HG02981 (cell line): ENCODE results near the gene NSA2.
"Not testable (repeated sequence)": the region's sequence is repeated elsewhere in the genome, so short reads cannot be mapped to it uniquely, and the experiment has no call there.

Experiments used
- ATAC-seq: cut with Tn5 transposase; IDR thresholded peaks from one replicate; pipeline ENCODE4 v1.9.1; 2021; ENCODE audit warnings: mild to moderate bottlenecking, moderate library complexity; ENCODE audit not compliant: unreplicated experiment

NSA2 gene

DNA sequence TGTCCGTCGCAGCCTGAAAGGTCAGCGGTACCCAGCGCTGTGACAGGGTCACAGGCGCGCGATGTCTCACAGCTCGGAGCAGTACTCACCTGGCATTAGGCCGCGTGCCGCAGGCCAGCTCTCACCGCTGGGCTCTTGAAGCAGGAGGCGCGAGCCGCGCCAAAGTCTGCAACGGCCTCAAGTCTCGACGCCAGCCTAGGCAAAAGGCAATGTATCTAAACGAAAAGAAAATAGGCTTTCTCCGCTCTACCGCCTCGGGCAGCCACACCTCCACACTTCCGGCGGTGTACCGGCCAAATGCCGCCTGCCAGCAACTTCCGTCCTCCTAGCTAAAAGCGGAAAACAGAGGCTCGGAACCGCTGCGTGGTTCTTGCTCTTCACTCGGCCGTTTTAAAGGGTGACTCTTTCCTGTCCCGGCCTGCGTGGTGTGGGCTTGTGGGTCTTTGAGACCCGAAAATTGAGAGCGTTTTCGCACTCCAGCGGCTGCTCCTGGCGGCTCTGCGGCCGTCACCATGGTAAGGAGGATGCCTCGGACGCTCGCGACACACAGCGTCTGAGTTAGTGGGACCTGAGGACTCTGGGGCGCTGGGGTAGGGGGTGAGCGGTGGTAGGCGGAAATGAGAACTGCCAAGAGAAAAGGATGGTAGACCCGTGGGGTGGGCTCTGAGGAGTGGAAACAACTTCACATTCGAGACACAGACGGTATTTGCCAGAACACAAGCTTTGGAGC lies at the start of gene NSA2, which contains the start of gene GFM2:
Gene NSA2, plus strand, starts transcription at position 401 of the 730 bp plus-strand sequence. Its CDS starts 112 bp downstream, at position 513.
Gene GFM2, minus strand, starts transcription at position 269 of the 730 bp plus-strand sequence. CDS start 3,375 bp downstream, outside the sequence.
- ATAC-seq, result peak; percentile 86

DNA sequence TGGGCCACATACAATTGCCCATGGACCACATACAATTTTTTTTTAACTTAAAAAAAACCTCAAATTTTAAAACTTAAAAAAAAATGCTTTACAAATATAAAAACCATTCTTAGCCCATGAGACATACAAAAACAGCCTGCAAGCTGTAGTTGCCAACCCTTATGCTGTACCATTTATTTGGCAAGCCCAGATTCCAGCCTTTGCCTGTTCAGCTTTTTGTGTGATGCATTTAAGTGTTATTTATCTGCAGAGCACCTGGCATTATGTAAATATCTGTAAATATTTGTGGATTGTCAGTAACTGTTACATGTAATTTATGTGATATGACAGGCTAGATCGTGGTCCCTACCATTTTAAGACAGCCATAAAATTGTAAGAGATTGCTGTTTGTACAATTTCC lies 49.5 kb upstream of the NSA2 start:
- no peak for ATAC-seq

DNA sequence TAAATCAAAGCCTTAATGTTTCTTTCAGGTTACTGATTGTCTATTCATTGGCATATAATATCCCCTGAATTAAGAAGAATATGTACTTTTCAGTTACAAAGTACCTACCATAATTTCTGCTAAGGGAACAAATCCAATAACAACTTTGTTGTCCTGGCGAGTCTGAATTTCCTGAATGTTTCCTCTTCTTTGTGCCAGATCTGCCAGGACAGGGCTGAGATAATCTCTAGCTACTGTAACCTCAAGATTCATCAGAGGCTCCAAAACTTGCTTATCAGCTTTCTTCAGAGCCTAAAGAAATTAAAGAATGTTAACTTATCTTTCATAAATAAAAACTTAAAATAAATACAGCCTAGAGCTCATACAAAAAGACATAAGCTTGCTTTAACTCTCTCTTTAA lies 44.8 kb upstream of the NSA2 start:
- no peak for ATAC-seq

DNA sequence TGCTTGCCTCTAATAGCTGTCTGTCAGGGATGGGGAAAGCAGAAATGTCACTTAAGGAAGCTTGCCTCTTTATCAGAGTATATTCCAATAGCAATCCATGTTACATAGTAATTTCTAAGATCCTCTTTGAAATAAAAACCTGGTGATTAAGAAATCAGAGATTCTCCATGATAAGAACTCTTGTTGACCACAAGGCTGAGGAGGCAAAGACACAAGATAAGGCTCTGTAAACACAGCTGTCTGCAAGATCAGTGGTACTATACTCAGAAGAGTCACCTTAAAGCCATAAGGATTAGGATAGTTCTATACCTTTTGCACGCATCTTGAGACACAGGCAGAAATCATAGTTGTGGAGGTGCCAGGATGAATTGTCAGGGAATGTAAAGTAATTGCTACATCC lies 41.7 kb upstream of the NSA2 start:
- ATAC-seq, result no peak

DNA sequence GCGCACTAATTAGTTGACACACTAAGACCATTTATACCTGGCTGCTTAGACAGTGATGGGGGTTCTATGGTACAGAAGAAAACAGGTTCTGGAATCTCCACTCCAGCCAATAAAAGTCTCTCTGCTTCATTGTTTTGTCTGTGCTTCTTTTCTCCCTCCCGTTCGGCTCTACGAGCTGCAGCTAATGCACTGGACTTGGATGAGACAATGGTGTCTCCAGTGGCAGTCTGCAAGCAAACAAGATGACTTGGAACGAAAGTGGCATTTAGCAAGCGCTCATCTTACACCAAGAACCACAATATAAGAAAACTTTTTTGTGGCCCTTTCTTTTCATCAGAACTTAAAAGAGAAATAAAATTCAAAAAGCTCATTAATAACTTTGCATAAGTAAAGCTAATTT lies 30.3 kb upstream of the NSA2 start:
- no peak for ATAC-seq

DNA sequence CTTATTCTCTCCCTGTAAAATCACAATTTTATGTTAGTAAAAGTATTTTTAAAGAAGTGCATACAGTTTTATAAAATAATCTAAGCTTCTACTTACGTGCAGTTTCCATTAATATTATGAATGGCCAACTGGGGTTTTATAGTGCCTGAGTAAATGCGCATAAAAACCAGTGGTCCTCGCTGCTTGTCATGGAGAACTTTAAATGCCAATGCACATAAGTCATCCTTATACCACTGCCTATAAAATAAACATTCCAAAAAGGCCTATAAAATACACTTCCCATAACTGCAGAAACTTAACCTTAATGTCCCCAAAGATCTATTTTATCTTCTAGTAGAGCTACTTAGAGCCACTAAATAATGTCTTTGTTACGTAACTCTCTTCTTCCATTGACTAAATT lies 28.6 kb upstream of the NSA2 start:
- no peak for ATAC-seq

DNA sequence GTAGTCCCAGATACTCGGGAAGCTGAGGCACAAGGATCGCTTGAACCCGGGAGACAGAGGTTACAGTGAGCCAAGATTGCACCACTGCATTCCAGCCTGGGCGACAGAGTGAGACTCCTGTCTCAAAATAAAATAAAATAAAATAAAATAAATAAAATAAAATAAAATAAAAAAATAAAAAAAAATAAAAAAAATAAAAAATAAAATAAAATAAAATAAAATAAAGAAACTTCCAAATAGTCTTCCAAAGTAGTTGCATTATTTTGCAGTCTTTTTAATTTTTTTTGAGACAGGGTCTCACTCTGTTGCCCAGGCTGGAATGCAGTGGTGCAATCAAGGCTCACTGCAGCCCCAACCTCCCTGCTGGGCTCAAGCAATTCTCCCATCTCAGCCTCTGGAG lies 18.3 kb upstream of the NSA2 start:
- not testable (repeated sequence) for ATAC-seq

DNA sequence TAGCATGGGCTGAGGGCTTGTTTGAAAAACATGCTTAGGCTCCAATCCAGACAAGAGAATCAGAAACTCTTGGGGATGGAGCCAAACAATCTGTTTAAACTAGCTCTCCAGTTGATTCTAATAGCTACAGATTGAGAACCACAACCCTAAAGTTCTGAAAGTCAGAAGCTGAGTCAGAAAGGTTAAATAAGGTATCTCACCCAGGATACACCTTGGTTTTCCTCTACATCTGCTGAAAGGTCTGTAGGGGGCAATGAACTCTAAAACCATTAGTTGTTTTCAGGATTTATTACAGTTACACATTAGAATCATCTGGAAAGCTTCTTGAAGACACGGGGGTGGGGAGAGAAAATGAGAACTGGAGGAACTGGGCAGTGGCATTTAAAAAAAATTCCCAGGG lies 5.8 kb upstream of the NSA2 start:
- ATAC-seq, result no peak

DNA sequence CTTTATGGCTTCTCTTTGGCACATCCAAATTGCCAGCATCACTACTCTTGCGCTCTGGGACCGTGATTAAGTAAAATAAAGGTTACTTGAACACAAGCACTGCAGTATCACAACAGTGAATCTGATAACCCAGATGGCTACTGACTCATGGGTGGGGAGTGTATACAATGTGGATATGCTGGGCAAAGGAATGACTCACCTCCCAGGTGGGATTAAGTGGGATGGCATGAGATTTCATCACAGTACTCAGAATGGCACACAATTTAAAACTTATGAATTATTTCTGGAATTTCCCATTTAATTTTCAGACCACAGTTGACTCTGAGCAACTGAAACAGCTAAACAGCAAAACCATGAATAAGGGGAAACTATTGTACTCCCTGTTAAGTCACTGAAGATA lies 4.5 kb upstream of the NSA2 start:
- ATAC-seq, result no peak

DNA sequence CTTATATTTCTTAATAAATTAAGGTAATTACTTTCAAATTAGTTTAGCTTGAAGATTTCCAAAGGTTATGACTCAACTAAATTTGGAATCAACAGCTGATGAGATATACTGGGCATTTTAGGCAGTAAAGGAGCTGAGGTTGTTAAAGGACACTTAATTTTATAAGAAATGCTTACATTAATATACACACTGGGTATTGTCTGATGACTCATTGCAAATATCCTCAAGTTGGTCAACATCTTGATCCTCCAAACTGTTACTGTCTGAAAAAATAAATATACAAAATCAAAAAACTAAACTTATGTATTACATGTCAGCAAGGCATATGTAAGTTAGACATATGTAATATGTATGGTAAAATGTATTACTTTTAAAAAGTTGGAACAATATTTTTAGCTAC lies 3.5 kb upstream of the NSA2 start:
- ATAC-seq, result no peak

DNA sequence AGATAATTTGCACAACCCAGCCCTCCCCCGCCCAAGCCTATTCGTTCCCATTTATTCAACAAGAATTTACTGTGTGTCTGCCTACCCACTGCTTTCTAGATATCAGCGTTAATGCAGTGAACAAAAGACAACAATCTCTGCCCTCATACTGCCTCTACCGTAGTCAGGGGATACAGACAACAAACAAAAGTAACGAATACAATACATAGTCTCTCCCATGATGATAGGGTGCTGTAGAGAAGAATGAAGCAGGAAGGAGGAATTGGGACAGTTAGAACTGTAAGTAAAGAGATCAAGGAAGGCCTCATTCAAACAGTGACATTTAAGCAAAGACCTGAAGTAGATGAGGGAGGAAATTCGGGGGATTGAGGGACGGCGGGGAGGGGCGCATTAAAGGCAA lies 1.8 kb upstream of the NSA2 start:
- ATAC-seq, result no peak

DNA sequence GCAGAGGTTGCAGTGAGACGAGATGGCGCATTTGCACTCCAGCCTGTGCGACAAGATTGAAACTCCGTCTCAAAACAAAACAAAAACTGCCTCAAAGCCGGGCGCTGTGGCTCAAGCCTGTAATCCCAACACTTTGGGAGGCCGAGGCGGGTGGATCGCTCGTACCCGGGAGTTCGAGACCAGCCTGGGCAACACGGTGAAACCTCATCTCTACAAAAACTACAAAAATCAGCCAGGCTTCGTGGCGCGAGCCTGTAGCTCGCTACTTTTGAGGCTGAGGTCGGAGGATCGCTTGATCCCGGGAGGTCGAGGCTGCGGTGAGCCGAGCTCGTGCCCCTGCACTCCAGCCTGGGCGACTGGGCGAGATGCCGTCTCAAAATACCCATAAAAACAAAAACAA lies 1.1 kb upstream of the NSA2 start:
- ATAC-seq, result no peak

DNA sequence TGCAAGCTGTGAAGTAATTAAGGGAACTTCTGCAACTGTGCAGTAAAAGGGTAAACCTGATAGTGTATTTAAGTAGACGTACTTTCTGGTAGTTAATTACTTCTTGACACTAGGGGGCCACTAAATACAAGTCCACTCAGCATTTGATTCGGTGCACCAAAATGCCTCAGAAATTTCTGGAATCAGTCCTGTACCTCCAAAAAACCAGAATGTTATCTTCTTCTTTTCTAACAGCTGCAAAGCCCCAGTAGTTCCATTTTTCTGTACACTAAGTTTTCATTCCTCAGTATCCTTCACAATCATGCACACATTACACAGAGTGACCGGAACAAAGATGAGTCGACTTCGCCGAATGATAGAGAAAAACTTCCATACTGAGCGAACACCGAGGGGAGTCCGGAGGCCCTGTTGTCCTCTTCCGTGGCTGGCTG lies 616 bp upstream of the NSA2 start:
- peak; percentile 42 for ATAC-seq

DNA sequence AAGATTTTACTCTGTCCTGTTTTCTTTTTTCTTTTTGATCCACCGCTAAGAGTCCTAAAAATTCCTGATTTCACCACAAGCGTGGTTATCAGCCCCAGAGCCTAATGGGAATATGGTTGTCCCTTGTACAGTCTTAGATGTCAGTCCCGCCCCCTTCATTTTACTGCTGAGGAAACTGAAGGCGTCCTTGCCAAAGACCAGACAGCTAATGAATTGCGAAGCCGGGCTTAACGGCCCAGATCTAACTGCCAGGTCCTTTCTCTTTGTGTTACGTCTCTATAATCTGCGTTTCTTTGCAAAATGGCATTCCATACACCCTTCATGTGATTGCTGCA lies 497 bp downstream of the NSA2 start:
- peak; percentile 14 for ATAC-seq

DNA sequence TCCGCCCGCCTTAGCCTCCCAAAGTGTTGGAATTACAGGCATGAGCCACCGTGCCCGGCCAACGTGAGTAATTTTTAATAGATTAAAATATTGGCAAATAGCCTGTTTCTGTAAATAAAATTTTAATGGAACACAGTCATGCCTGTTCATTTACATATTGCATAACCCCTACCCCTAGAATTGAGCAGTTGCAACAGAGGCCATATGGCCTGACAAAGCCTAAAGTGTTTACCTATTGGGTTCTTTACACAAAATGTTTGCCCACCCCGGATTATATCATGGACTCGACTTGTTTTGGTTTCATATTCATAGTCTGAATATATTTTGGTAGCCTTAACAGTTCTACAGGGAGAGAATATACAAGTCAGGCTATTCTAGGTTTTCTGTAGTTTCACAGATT lies 5.3 kb downstream of the NSA2 start:
- ATAC-seq, result no peak

DNA sequence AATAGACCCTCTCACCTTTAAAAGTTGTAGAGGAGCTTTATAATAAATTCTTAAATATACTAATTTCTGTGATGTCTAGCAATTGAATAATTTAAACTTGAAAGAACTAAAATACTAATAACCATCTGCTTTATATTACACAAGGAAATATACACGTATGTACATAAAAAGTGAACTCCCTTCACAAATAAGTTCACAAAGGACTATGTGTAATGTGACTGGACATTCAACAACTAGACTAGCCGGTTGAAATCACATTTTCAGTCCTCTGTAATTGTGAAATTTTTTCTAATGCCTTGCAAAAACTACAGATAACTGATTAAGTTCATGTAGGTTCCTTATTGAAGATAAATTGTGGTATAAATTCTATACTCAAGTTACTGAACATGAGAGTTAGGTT lies 11.6 kb downstream of the NSA2 start:
- no peak for ATAC-seq

DNA sequence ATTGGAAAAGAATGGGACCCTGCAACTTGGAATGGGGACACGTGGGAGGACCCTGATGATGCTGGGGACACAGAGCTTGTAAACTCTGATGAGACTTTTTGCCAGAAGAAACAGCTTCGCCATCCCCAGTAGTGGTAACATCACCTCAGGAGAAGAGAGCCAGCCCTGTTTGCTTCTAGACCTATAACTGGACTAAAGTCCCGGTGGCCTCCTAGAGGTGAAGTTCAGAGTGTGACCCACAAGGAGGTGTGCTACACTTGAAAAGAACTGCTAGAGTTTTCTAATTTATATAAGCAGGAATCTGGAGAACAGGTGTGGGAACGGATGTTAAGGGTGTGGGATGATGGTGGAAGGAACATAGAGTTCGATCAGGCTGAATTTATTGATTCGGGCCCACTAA lies 19.8 kb downstream of the NSA2 start:
- no peak for ATAC-seq

DNA sequence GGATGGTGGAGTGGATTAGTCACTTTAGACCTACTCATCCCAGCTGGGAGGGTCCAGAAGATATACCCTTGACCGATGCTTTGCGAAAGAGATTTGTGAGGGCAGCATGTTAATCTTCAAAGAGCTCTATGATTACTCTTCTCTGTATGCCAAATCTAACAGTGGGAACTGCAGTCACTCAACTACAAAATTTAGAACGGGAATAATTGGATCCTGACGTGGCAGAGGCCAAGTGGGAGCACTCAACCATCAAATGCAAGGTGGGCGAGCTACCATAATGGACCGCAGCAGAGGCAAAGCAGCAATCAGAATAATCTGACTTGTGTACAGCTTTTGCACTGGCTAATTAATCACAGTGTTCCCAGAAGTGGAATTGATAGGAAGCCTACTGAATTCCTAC lies 20.4 kb downstream of the NSA2 start:
- ATAC-seq, result no peak

DNA sequence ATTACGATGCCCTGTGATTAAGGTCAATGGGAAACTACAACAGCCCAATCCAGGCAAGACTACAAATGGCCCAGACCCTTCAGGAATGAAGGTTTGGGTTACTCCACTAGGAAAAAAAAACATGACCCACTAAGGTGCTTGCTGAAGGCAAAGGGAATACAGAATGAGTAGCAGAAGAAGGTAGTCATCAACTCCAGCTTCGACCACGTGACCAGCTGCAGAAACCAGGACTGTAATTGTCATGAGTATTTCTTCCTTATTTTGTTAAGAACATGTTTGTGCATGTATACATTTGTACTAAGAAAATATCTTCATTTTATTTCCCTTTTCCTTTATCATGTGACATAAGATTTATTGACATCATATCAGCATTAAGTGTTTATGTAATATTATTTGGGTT lies 24.6 kb downstream of the NSA2 start:
- ATAC-seq, result not testable (repeated sequence)

DNA sequence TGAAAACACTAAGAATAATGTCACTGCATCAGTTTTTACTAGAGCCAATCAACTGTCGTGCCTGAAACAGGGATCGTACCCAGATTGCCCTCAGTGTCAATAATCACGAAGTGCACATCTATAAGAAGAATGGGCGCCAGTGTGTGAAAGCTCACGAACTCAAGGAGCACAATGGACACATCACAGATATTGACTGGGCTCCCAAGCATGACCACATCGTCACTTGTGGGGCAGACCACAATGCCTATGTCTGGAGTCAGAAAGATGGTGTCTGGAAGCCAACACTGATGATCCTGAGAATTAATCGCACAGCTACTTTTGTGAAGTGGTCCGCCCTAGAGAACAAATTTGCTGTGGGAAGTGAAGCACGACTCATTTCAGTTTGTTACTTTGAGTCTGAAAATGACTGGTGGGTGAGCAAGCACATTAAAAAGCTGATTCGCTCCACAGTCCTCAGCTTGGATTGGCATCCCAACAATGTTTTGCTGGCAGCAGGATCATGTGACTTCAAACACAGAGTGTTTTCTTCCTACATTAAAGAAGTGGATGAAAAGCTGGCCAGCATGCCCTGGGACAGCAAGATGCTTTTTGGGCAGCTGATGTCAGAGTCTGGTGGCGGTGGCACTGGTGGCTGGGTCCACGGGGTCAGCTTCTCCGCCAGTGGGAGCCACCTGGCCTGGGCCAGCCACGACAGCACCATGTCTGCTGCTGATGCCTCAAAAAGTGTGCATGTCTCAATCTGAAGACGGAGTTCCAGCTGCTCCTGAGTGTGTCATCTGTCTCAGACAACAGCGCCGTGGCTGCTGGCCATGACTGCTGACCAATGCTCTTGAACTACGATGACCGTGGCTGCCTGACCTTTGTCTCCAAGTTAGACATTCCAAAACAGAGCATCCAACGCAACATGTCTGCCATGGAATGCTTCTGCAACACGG lies 32.2 kb downstream of the NSA2 start:
- no peak for ATAC-seq

DNA sequence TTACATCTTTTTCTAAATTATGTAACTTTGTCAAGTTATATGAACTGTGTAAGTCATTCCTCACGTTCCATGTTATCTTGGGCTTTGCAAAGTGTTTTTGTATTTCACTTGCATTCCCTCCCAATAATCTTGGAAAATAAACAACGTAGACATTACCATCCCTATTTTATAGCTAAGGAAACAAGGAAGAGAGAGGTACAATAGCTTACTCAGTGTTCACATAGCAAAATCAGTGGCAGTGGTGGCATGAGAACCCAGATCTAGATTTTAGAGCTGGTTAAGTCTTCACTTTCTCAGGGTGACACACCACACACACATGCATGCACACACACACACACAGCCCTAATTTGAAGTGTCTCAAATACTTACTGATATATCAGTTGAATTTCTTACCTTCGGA lies 34.1 kb downstream of the NSA2 start:
- no peak for ATAC-seq

DNA sequence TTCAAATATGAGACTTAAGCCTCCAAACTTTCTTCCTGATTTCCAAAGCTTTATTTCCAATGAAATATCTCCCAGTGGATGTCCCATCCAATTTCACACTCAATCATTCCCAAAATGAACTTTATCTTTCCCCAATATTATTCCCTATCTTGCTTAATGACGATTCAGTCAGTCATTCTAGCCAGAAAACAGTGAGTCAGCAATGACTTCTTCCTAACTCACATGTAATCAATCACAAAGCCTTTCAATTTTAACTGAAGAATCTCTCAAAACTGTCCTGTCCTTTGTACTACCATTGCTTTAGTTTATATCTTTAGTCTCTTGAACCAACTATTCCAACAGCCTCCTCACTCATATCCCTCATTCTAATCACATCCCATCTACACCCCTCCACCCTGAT lies 34.9 kb downstream of the NSA2 start:
- no peak for ATAC-seq
